NCI-H774 (cell line): ENCODE data around the gene PGAP3.
A peak's percentile ranks its signal among the peaks of the same experiment; 100 is the strongest.

Source experiments
- DNase-seq: peaks from one replicate; lab custom pipeline; 2025; lab: John Stamatoyannopoulos, UW

PGAP3 gene

DNA sequence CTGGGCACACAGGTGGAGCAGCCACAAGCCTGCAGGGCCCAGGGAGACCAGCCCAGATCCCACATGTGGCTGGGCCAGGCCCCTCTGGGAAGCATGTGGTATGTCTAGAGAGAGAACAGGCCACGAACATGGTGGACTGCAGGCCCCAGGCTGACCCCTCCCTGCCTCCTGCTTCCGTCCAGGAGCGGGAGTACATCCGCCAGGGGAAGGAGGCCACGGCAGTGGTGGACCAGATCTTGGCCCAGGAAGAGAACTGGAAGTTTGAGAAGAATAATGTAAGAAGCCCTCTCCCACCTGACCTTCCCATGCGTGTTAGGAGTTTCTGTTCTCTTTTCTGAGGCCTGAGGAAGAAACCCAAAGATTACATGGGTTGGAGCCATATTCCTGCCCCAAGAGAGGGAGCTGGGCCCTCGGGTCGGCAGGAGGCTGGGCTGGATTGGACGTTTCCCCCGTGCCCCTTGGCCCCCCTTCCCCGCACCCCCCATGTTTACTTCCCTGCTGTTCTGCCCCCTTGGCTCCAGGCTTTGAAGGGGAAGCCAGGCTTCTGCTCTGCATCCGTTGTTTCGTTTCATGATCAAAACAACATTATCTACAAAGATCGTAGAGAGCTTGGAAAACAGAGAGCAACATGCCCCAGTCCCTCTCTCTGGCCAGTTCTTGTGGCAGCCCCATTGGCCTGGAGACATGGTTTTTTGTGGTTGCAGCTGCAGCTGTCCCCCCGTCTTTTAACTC, 28.4 kb downstream of the PGAP3 start:
- no peak for DNase-seq

- no peak for DNase-seq
These were observed 29.1 kb downstream of the PGAP3 start for GRCh38 chr17:39658760-39659159.

- no peak for DNase-seq
These were observed 29.5 kb downstream of the PGAP3 start for GRCh38 chr17:39658346-39658745.

- DNase-seq: no peak
These were observed 32.8 kb downstream of the PGAP3 start for GRCh38 chr17:39655105-39655504.

DNA sequence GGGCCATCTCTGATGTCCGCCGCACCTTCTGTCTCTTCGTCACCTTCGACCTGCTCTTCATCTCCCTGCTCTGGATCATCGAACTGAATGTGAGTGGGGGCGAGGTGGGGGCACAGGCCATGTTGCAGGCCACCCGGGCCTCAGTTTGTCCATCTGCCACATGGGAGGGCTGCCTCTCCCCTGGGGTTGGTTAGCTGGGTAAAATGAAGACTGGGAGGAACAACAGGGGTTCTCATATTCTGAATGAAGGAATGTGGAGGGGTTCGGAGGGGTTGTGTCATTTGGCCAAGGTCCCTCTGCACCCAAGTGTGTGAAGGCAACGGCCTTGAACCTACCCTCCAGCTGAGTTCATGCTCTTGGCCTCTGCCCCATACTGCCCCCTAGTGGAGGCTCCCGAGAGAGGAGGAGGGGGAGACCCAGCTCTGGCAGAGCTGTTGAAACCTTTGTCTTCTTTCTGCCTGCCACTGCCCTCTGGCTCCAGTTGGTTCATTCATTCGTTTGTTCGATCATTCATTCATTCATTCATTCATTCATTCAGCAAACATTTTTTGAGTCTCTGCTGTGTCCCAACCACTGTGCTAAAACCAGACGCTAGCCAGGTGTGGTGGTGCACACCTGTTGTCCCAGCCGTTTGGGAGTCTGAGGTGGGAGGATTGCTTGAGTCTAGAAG, 34.1 kb downstream of the PGAP3 start:
- DNase-seq: peak; percentile 57

DNA sequence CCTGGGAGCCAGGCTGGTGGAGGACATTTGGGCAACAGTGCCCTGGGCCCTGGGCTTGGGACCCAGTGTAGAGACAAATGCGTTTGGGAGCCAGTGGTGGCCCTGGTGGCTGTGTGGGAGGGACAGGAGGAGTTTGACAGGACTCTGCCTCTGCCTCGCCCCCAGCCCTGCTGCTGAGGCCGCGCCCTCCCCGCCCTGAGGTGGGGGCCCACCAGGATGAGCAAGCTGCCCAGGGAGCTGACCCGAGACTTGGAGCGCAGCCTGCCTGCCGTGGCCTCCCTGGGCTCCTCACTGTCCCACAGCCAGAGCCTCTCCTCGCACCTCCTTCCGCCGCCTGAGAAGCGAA, 34.6 kb downstream of the PGAP3 start:
- DNase-seq: no peak

DNA sequence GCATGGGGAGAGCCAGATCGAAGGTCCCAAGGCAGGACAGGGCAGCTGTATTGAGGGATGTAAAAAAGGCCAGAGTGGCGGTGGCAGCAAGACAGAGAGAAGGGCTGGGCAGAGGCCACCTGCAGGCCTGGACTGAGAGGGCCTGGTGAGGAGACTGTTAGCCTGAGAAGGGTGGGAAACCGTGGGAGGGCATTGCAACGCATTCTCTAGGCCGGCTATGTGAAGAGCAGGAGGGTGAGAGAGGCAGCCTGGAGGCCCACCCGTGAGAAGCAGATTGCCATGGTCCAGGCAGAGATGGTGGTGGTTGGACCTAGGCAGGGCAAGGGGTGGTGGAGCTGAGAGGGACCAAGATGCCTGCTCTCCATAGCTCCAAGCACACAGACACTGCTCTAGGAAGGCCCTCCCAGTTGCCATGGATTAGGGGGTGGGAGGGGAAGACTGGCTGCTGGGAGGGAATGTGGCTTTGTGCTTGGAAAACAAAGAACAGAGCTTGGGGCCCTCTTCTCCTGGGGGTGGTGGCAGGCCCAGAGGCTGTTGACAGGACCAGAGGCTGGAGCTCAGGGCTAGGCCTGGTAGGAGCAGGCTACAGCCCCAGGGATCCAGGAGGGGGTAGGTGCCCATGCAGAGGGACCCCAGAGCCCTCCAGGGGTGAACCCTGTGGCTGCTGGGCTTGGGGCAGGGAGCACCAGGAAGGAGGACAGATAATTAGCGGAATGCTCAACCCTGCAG, 35.1 kb downstream of the PGAP3 start:
- DNase-seq: no peak

- DNase-seq: peak; percentile 12
These were observed 35.8 kb downstream of the PGAP3 start for GRCh38 chr17:39651923-39652586.

DNA sequence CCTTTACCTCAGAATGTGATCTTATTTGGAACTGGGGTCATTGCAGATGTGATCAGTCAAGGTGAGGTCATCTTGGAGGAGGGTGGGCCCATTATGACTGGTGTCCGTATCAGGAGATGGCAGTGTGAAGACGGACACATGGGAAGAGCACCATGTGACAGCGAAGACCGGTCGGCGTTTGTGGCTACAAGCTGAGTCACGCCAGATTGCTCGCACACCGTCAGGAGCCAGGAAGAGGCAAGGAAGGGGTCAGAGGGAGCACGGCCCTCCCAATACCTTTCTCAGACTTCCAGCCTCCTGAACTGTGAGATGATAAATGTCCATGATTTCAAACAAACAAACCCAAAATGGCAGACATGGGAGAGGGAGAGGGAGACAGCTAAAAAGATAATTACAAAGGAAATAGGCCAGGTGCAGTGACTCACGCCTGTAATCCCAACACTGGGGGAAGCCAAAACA, 37.7 kb downstream of the PGAP3 start:
- DNase-seq: no peak

GRCh38 chr17:39648616-39649366, 39.1 kb downstream of the PGAP3 start:
- no peak for DNase-seq

GRCh38 chr17:39647256-39647655, 40.6 kb downstream of the PGAP3 start:
- DNase-seq: no peak

GRCh38 chr17:39643271-39643670, 44.6 kb downstream of the PGAP3 start:
- DNase-seq: no peak

GRCh38 chr17:39642291-39643074, 45.4 kb downstream of the PGAP3 start:
- DNase-seq: no peak

GRCh38 chr17:39641883-39642282, 46.0 kb downstream of the PGAP3 start:
- DNase-seq: no peak

- no peak for DNase-seq
These were observed 46.8 kb downstream of the PGAP3 start for GRCh38 chr17:39641097-39641496.

DNA sequence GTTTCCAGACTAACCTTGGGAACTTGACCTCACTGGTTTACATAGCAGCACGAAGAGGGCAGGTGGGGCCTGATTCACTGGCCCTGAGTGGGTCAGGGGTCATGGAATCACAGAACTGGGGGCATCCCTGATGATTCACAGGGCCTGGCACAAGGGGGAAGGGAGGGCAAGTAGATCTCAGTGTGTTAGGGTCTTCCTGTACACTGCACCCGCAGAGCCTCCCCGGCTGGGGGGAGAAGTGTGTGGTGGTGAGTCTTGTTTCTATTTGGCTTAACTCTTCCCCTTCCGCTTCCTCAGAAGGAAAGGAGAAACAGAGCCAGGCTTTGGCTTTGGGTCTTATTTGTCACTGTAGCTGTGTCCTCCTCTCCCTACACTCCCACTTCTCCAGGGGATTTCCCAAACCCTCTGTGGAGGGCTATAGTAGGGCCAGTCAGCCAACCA, 47.2 kb downstream of the PGAP3 start:
- DNase-seq: no peak

GRCh38 chr17:39639566-39640458, 48.0 kb downstream of the PGAP3 start:
- DNase-seq: no peak

DNA sequence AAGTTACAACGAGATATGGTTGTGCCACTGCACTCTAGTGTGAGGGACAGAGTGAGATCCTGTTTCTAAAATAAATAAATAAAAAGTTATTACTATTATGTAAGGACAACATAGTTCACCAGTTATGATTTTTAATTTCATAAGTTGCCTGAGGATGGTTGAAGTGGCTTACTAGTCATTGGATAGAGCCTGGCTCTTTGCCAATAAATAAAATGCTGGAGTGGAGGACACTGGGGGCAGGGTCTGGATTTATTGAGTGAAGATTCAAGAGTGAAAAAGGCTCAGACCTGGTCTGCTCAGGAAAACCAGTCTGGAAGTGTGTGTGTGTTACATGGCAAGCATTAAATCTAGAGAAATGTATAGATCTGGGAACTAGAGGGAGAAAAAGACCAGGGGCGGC, 48.8 kb downstream of the PGAP3 start:
- no peak for DNase-seq

DNA sequence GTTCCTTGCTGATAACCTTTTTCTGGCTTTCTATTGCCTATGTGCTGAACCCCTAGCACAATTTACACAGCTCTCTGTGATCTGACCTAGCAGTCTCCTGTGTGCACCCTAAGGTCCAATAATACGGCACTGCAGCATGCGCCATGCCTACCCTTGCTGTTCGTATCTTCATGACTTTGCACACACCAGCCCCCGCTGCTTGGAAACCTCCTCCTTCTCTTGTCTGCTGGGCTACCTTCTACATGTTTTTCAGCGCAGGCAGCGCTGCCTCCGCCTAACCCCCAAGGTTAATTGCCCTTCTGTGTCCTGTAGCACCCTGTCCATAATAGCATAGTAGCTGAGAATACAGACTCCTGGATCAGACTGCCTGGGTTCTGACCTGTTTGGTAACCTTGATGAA, 49.5 kb downstream of the PGAP3 start:
- no peak for DNase-seq
